Measurements from ENCODE around the gene NR3C1.

Gene NR3C1

GRCh38 chr5:143403593-143404415 is at the start of gene NR3C1:
TSS of gene NR3C1 (minus strand) at chr5:143403686. CDS start at chr5:143400839, 2,847 bp downstream.
- no peak for DNase-seq

GRCh38 chr5:143449772-143450171 is 46.3 kb upstream of the NR3C1 start:
- DNase-seq, result no peak

- no peak for DNase-seq
These were observed 45.0 kb upstream of the NR3C1 start for GRCh38 chr5:143448518-143448917.

GRCh38 chr5:143447983-143448382 is 44.5 kb upstream of the NR3C1 start:
- no peak for DNase-seq

GRCh38 chr5:143446535-143447226 is 43.2 kb upstream of the NR3C1 start:
- DNase-seq, result no peak

- DNase-seq, result no peak
These were observed 42.3 kb upstream of the NR3C1 start for GRCh38 chr5:143445776-143446175.

- no peak for DNase-seq
These were observed 39.8 kb upstream of the NR3C1 start for GRCh38 chr5:143443330-143443729.

GRCh38 chr5:143442385-143442784 is 38.9 kb upstream of the NR3C1 start:
- DNase-seq, result no peak

- no peak for DNase-seq
These were observed 37.1 kb upstream of the NR3C1 start for GRCh38 chr5:143440448-143441115.

GRCh38 chr5:143437666-143438273 is 34.3 kb upstream of the NR3C1 start:
- DNase-seq, result no peak

- DNase-seq, result no peak
These were observed 33.4 kb upstream of the NR3C1 start for GRCh38 chr5:143436871-143437270.

- DNase-seq, result no peak
These were observed 31.7 kb upstream of the NR3C1 start for GRCh38 chr5:143435210-143435657.

- DNase-seq, result no peak
These were observed 31.0 kb upstream of the NR3C1 start for GRCh38 chr5:143434261-143435209.

- no peak for DNase-seq
These were observed 30.2 kb upstream of the NR3C1 start for GRCh38 chr5:143433670-143434069.

- DNase-seq, result no peak
These were observed 29.3 kb upstream of the NR3C1 start for GRCh38 chr5:143432658-143433239.

- DNase-seq, result no peak
These were observed 28.3 kb upstream of the NR3C1 start for GRCh38 chr5:143431789-143432188.

GRCh38 chr5:143428738-143429420 is 25.4 kb upstream of the NR3C1 start:
- no peak for DNase-seq

- no peak for DNase-seq
These were observed 24.7 kb upstream of the NR3C1 start for GRCh38 chr5:143428155-143428554.

GRCh38 chr5:143427122-143427735 is 23.7 kb upstream of the NR3C1 start:
- DNase-seq, result no peak

- no peak for DNase-seq
These were observed 23.0 kb upstream of the NR3C1 start for GRCh38 chr5:143426437-143426991.
